Upper lobe of right lung (tissue), 1 donor: ENCODE measurements around the gene PPP2R2C. TPM values are rescaled to one million over a fixed set of nuclear protein-coding genes. Genes with fewer than 3 reads are reported as not detected.

Experiments used
- ATAC-seq: fragments of 200-7000 bp; cut with Tn5 transposase; one replicate; pipeline ENCODE4 v1.9.1; 2020; ENCODE audit warnings: mild to moderate bottlenecking, moderate library complexity
- DNase-seq: peaks from one replicate; pipeline ENCODE4 v3.0.0-alpha.2; 2020
- H3K27ac ChIP-seq: fragments of 200-600 bp; one replicate; pipeline ENCODE4 v1.8.0; 2022
- H3K27me3 ChIP-seq: fragments of 200-600 bp; one replicate; pipeline ENCODE4 v1.8.0; 2022; ENCODE audit warnings: mild to moderate bottlenecking
- H3K36me3 ChIP-seq: fragments of 200-600 bp; one replicate; pipeline ENCODE4 v1.8.0; 2022
- H3K4me1 ChIP-seq: fragments of 200-600 bp; one replicate; pipeline ENCODE4 v1.8.0; 2022
- H3K4me3 ChIP-seq: fragments of 200-600 bp; one replicate; pipeline ENCODE4 v1.8.0; 2022; ENCODE audit warnings: mild to moderate bottlenecking
- H3K9me3 ChIP-seq: fragments of 200-600 bp; one replicate; pipeline ENCODE4 v1.8.0; 2022
- CTCF ChIP-seq: fragments of 200-600 bp; IDR thresholded peaks from one replicate; pipeline ENCODE4 v1.8.0; 2022; ENCODE audit warnings: antibody characterized with exemption
- intact Hi-C: fragments of 100-400 bp; cut with DNase I; formaldehyde crosslinking; loops from one replicate; pipeline ENCODE4 v1.11.0; 2022
- total RNA-seq: library from RNA; stranded (reverse); fragmentation: NEBNext Ultra II Directional; extraction: Animal tissue kit (Norgen Biotek cat#: 25700); gene quantifications from one replicate; pipeline ENCODE4 v1.2.1, GENCODE V29; 2021
- donor health status: DM: no; HTN: yes; CAD: no; lungs with severe emphysema.

Gene PPP2R2C
- total RNA-seq, 1 donor from 2014 or later: 0.09 TPM

- Histone ChIP-seq H3K9me3 (no peaks in the 10 kb centered on the region), H3K4me1 (no peaks in the 10 kb centered on the region), H3K27ac (no peak overlapping the region), H3K27me3 (peaks cover 7% of the 10 kb centered on the region), H3K36me3 (no peaks in the 10 kb centered on the region), H3K4me3 (no peak overlapping the region)
- DNase-seq (no peak), ATAC-seq (no peak)
- intact Hi-C loops: no loop called here
- no peak for TF ChIP-seq CTCF
These were observed 114.9 kb downstream of the PPP2R2C start for GRCh38 chr4:6357476-6357875.

GRCh38 chr4:6356076-6356560 is 116.3 kb downstream of the PPP2R2C start:
- intact Hi-C loops: no loop called here
- H3K36me3 ChIP-seq: no peaks in the 10 kb centered on the region

GRCh38 chr4:6355052-6355451 is 117.4 kb downstream of the PPP2R2C start:
- DNase-seq (no peak), ATAC-seq (no peak)
- H3K36me3 ChIP-seq: no peaks in the 10 kb centered on the region
- no peaks in the 10 kb centered on the region for H3K4me1 ChIP-seq
- intact Hi-C loops: no loop called here
- no peak for TF ChIP-seq CTCF
- H3K4me3 ChIP-seq: no peak overlapping the region
- H3K27ac ChIP-seq: no peak overlapping the region
- H3K9me3 ChIP-seq: no peaks in the 10 kb centered on the region
- H3K27me3 ChIP-seq: peaks cover 15% of the 10 kb centered on the region

More at GRCh38 chr4:6356076-6356560, 116.3 kb downstream of the PPP2R2C start:
- Histone ChIP-seq H3K9me3 (no peaks in the 10 kb centered on the region), H3K4me3 (no peak overlapping the region), H3K4me1 (no peaks in the 10 kb centered on the region), H3K27me3 (peaks cover 13% of the 10 kb centered on the region), H3K27ac (no peak overlapping the region)
- TF ChIP-seq CTCF: no peak
- no peak for ATAC-seq
- no peak for DNase-seq

GRCh38 chr4:6354626-6355025 is 117.8 kb downstream of the PPP2R2C start:
- Histone ChIP-seq H3K36me3 (no peaks in the 10 kb centered on the region), H3K4me3 (no peak overlapping the region), H3K9me3 (no peaks in the 10 kb centered on the region), H3K27me3 (peaks cover 15% of the 10 kb centered on the region), H3K4me1 (no peaks in the 10 kb centered on the region), H3K27ac (no peak overlapping the region)
- intact Hi-C loops: no loop called here
- no peak for DNase-seq
- TF ChIP-seq CTCF: no peak
- ATAC-seq: no peak

- peaks cover 15% of the 10 kb centered on the region for H3K27me3 ChIP-seq
- TF ChIP-seq CTCF: no peak
- peak; percentile 11 for ATAC-seq
These were observed 118.3 kb downstream of the PPP2R2C start for GRCh38 chr4:6354119-6354518.

GRCh38 chr4:6352031-6352692 is 120.3 kb downstream of the PPP2R2C start:
- no peak for TF ChIP-seq CTCF
- intact Hi-C loops: no loop called here
- no peak for DNase-seq
- no peak overlapping the region for H3K4me3 ChIP-seq
- H3K4me1 ChIP-seq: no peaks in the 10 kb centered on the region
- no peak overlapping the region for H3K27ac ChIP-seq
- H3K27me3 ChIP-seq: peaks cover 24% of the 10 kb centered on the region
- H3K9me3 ChIP-seq: no peaks in the 10 kb centered on the region
- H3K36me3 ChIP-seq: no peaks in the 10 kb centered on the region
- no peak for ATAC-seq

More at GRCh38 chr4:6354119-6354518, 118.3 kb downstream of the PPP2R2C start:
- H3K4me3 ChIP-seq: no peak overlapping the region
- no peak for DNase-seq
- H3K4me1 ChIP-seq: no peaks in the 10 kb centered on the region
- H3K9me3 ChIP-seq: no peaks in the 10 kb centered on the region
- intact Hi-C loops: no loop called here
- no peak overlapping the region for H3K27ac ChIP-seq
- H3K36me3 ChIP-seq: no peaks in the 10 kb centered on the region
